Measurements from ENCODE around the gene RBM39. TPM values are rescaled to one million over a fixed set of nuclear protein-coding genes. Genes with fewer than 3 reads are reported as not detected.
"Not testable (repeated sequence)": the region's sequence is repeated elsewhere in the genome, so short reads cannot be mapped to it uniquely, and the experiment has no call there.

The RBM39 gene
- total and polyA plus RNA-seq, 2 of the 8 experiments (the other 6 are each of a cell fraction or from before 2014, with no cell fraction given): 78.0 to 219 TPM

DNA sequence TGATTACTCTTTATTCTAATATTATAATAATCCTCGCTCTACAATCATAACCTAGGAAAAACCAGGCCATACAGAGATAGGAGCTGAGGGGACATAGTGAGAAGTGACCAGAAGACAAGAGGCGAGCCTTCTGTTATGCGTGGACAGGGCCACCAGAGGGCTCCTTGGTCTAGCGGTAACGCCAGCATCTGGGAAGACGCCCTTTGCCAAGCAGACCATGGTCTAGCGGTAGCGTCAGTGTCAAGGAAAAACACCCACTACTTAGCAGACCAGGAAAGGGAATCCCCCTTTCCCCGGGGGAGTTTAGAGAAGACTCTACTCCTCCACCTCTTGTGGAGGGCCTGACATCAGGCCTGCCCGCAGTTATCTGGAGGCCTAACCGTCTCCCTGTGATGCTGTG, 55.2 kb downstream of the RBM39 start:
- H3K79me2 ChIP-seq (ENCODE audit: control insufficient read depth in 1 of 2, insufficient read depth in 2 of 2, low read length in 2 of 2); H4K20me1 ChIP-seq (replicated peaks in 1 of 2; ENCODE audit: control insufficient read depth in 1 of 2, insufficient read depth in 2 of 2, low read length in 2 of 2); H3K4ac ChIP-seq (replicated peaks; ENCODE audit: insufficient read length, low read depth, low read length); H3K4me2 ChIP-seq (ENCODE audit: insufficient read depth in 1 of 2, low read depth in 2 of 2, low read length in 2 of 2); H3K27me3 ChIP-seq (replicated peaks in 1 of 4; ENCODE audit: control insufficient read depth in 3 of 4, extremely low read depth in 1 of 4, insufficient read depth in 3 of 4, low read length in 3 of 4); H3K79me1 ChIP-seq (ENCODE audit: low read depth, low read length); H2BK15ac ChIP-seq (ENCODE audit: low read length); H2BK120ac ChIP-seq (replicated peaks; ENCODE audit: low read depth, low read length); H2AK5ac ChIP-seq (ENCODE audit: low read depth, low read length); H3K4me3 ChIP-seq (ENCODE audit: extremely low read depth in 1 of 4, insufficient read depth in 2 of 4, low read depth in 3 of 4, low read length in 4 of 4); H3K14ac ChIP-seq (ENCODE audit: insufficient read length); H3K23me2 ChIP-seq (ENCODE audit: low read depth, low read length); H3K4me1 ChIP-seq (replicated peaks in 1 of 4; ENCODE audit: control insufficient read depth in 3 of 4, insufficient read depth in 4 of 4, low read length in 3 of 4); FAIRE-seq; H3K27ac ChIP-seq (ENCODE audit: low read depth, low read length); H4K8ac ChIP-seq (ENCODE audit: extremely low read depth, insufficient read depth, low read length); H4K91ac ChIP-seq (replicated peaks; ENCODE audit: insufficient read length, low read length); H3K9me3 ChIP-seq (ENCODE audit: insufficient read depth in 2 of 2, low read depth in 1 of 2, low read length in 1 of 2); H3K23ac ChIP-seq (ENCODE audit: insufficient read length); H3K9ac ChIP-seq (replicated peaks in 1 of 4; ENCODE audit: extremely low read depth in 1 of 4, low read depth in 3 of 4, low read length in 3 of 4); H2AFZ ChIP-seq (ENCODE audit: low read length); H2BK12ac ChIP-seq (ENCODE audit: low read depth, low read length); H2BK5ac ChIP-seq (ENCODE audit: low read depth, low read length); H2BK20ac ChIP-seq (ENCODE audit: low read length); H3K18ac ChIP-seq (ENCODE audit: extremely low read depth, low read length); H4K5ac ChIP-seq (ENCODE audit: insufficient read length, low read depth, low read length); H3K56ac ChIP-seq (replicated peaks; ENCODE audit: insufficient read length, low read depth, low read length): not testable (repeated sequence)
- H3K36me3 ChIP-seq (ENCODE audit: control insufficient read depth in 2 of 4, insufficient read depth in 4 of 4, low read length in 3 of 4): peaks cover 0 to 22% (median 6%) of the 10 kb centered on the region in 4 experiments; a peak in 3 of 8 replicates
- WGBS, 2 experiments (ENCODE audit: extremely low coverage in 1 of 2, insufficient coverage in 1 of 2, insufficient read length in 1 of 2, insufficient replicate concordance in 2 of 2, low coverage in 1 of 2, low lambda C conversion rate in 2 of 2, missing lambda C conversion rate in 1 of 2): 87% methylated on average over 11 of the region's 11 CpGs; no CpG with 5 or more reads in 1 of the 2 experiments
- CTCF ChIA-PET (ENCODE audit: partially characterized antibody): interaction anchor here (0.8 to 1.5 kb wide), 6 partner anchors 11 to 267 kb away, joined by 3 to 5 read pairs (median 4); partner anchors contain the start of gene SCAND1
- DNase-seq (ENCODE audit: low read depth in 1 of 2, low spot score in 2 of 2): peak in 1 of 2 experiments; percentile 58
- POLR2A ChIA-PET (ENCODE audit: partially characterized antibody): interaction anchor here (0.6 to 2.4 kb wide), 5 partner anchors 11 to 55 kb away, joined by 3 to 6 read pairs (median 3); partner anchors contain the start of gene RBM39
- TF ChIP-seq, protein P1, sequence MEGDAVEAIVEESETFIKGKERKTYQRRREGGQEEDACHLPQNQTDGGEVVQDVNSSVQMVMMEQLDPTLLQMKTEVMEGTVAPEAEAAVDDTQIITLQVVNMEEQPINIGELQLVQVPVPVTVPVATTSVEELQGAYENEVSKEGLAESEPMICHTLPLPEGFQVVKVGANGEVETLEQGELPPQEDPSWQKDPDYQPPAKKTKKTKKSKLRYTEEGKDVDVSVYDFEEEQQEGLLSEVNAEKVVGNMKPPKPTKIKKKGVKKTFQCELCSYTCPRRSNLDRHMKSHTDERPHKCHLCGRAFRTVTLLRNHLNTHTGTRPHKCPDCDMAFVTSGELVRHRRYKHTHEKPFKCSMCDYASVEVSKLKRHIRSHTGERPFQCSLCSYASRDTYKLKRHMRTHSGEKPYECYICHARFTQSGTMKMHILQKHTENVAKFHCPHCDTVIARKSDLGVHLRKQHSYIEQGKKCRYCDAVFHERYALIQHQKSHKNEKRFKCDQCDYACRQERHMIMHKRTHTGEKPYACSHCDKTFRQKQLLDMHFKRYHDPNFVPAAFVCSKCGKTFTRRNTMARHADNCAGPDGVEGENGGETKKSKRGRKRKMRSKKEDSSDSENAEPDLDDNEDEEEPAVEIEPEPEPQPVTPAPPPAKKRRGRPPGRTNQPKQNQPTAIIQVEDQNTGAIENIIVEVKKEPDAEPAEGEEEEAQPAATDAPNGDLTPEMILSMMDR (IDR thresholded peaks at IDR 0.05; ENCODE audit: control extremely low read depth in 1 of 3, insufficient read depth in 1 of 3, low read depth in 1 of 3, low read length in 3 of 3): peak; percentile 44 to 52 (median 46)
- peak; percentile 49 to 59 for TF ChIP-seq RAD21 (IDR thresholded peaks at IDR 0.05 in 1 of 2, conservative IDR thresholded peaks at IDR 0.05 in 1 of 2; ENCODE audit: low read depth in 2 of 2, low read length in 2 of 2)
